Transverse colon (tissue), 4 donors: Measurements from ENCODE around the gene ATP2B1.

Experiments used
- EP300 ChIP-seq: sonication (generic); formaldehyde crosslinking; IDR thresholded peaks from one replicate; pipeline ENCODE4 v1.6.1; 2017; ENCODE audit warnings: antibody characterized with exemption, low read depth
- POLR2A ChIP-seq: fragments of 450-650 bp; IDR thresholded peaks from one replicate; pipeline ENCODE4 v1.6.1; 2016; ENCODE audit warnings: antibody characterized with exemption, mild to moderate bottlenecking, moderate library complexity
- POLR2AphosphoS5 ChIP-seq, 3 donors: sonication (generic); formaldehyde crosslinking; IDR thresholded peaks; one replicate each; pipeline ENCODE4 v1.6.1; 2016; ENCODE audit warnings: antibody characterized with exemption in 3 of 3
- TF ChIP-seq, protein P1 (sequence below), 5 experiments: fragments of 200-600 bp in 3 of 5; fragments of 450-650 bp in 2 of 5; sonication (generic) in 3 of 5; IDR thresholded peaks; 1 replicate in 2 of 5; 2 replicates in 3 of 5; pipeline ENCODE4 v1.5.1; 2016 to 2017; ENCODE audit warnings: antibody characterized with exemption in 5 of 5, inconsistent platforms in 3 of 5, mild to moderate bottlenecking in 2 of 5, moderate library complexity in 1 of 5

DNA sequence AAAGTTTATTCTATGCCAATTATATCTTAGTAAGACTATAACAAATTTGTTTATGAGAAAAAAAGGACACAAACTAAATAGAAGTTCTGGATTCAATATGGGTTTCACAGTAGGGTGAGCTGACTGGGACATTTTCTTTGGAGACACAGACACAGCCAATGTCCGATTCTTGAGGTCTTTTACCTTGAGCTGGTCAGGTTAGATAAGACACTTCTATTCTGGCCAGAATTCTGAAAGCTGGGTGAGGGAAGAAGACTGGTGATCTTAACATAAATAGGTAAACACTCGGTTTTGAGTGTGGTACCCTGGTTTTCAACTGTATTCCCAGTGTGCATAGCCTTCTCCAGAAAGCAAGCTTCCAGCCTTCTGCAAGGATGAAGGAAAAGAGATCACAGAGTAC, 10.0 kb downstream of the ATP2B1 start:
- TF ChIP-seq, protein P1, sequence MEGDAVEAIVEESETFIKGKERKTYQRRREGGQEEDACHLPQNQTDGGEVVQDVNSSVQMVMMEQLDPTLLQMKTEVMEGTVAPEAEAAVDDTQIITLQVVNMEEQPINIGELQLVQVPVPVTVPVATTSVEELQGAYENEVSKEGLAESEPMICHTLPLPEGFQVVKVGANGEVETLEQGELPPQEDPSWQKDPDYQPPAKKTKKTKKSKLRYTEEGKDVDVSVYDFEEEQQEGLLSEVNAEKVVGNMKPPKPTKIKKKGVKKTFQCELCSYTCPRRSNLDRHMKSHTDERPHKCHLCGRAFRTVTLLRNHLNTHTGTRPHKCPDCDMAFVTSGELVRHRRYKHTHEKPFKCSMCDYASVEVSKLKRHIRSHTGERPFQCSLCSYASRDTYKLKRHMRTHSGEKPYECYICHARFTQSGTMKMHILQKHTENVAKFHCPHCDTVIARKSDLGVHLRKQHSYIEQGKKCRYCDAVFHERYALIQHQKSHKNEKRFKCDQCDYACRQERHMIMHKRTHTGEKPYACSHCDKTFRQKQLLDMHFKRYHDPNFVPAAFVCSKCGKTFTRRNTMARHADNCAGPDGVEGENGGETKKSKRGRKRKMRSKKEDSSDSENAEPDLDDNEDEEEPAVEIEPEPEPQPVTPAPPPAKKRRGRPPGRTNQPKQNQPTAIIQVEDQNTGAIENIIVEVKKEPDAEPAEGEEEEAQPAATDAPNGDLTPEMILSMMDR (IDR thresholded peaks at IDR 0.05), result no peak
- TF ChIP-seq POLR2A (no peak), POLR2AphosphoS5 (IDR thresholded peaks at IDR 0.05) (no peak), EP300 (no peak)
